Activated CD4-positive, alpha-beta T cell treated with anti-CD3 and anti-CD28 coated beads, Interleukin-2, amount 10 ng/mL, durations not matched to agents 7 days and 5 days (primary cell): ENCODE results near the gene FAM83G. TPM values are rescaled to one million over a fixed set of nuclear protein-coding genes. Genes with fewer than 3 reads are reported as not detected.

Experiments
- CTCF ChIA-PET: fragments of 350-600 bp; sonication (Branson Sonifier 250); formaldehyde crosslinking; loops from one replicate; lab custom pipeline; 2021; ENCODE audit warnings: antibody characterized with exemption; lab: Charles Lee
- POLR2A ChIA-PET: fragments of 350-600 bp; sonication (Branson Sonifier 250); formaldehyde crosslinking; loops from one replicate; lab custom pipeline; 2021; ENCODE audit warnings: antibody characterized with exemption; lab: Charles Lee
- DNase-seq: peaks from one replicate; pipeline ENCODE4 v3.0.0-alpha.2; 2020
- H3K27ac Mint-ChIP-seq: one replicate; pipeline ENCODE4 v1.8.0; 2021; ENCODE audit warnings: mild to moderate bottlenecking, moderate library complexity, mixed read lengths
- H3K27me3 Mint-ChIP-seq: one replicate; pipeline ENCODE4 v1.8.0; 2021; ENCODE audit warnings: mixed read lengths
- H3K36me3 Mint-ChIP-seq: one replicate; pipeline ENCODE4 v1.8.0; 2021; ENCODE audit warnings: low read depth, mixed read lengths
- H3K4me1 Mint-ChIP-seq: one replicate; pipeline ENCODE4 v1.8.0; 2021; ENCODE audit warnings: mixed read lengths
- H3K4me3 Mint-ChIP-seq: one replicate; pipeline ENCODE4 v1.8.0; 2021; ENCODE audit warnings: mild to moderate bottlenecking, moderate library complexity, mixed read lengths
- H3K9me3 Mint-ChIP-seq: one replicate; pipeline ENCODE4 v1.8.0; 2021; ENCODE audit warnings: mixed read lengths
- total RNA-seq, 2 experiments: library from RNA; stranded (reverse); gene quantifications; one replicate each; pipeline ENCODE4 v1.2.3, GENCODE V29; 2021

Gene FAM83G
- total RNA-seq, 2 experiments from 2014 or later: 7.1 to 9.1 TPM

GRCh38 chr17:18964550-18964949, 40.0 kb downstream of the FAM83G start:
- Mint-ChIP-seq H3K4me1 (peaks cover 13% of the 10 kb centered on the region), H3K9me3 (no peaks in the 10 kb centered on the region), H3K27ac (no peak overlapping the region), H3K27me3 (no peaks in the 10 kb centered on the region), H3K4me3 (no peak overlapping the region), H3K36me3 (no peaks in the 10 kb centered on the region)
- DNase-seq: no peak
- ChIA-PET CTCF (no interaction called here), POLR2A (no interaction called here)

GRCh38 chr17:18964018-18964351, 40.6 kb downstream of the FAM83G start:
- no peak overlapping the region for H3K27ac Mint-ChIP-seq
- DNase-seq: no peak
- H3K9me3 Mint-ChIP-seq: no peaks in the 10 kb centered on the region
- POLR2A ChIA-PET: no interaction called here
- no peaks in the 10 kb centered on the region for H3K36me3 Mint-ChIP-seq
- H3K4me1 Mint-ChIP-seq: peaks cover 8% of the 10 kb centered on the region
- H3K27me3 Mint-ChIP-seq: no peaks in the 10 kb centered on the region
- CTCF ChIA-PET: no interaction called here
- no peak overlapping the region for H3K4me3 Mint-ChIP-seq

GRCh38 chr17:18963126-18964017, 41.2 kb downstream of the FAM83G start:
- H3K36me3 Mint-ChIP-seq: no peaks in the 10 kb centered on the region
- POLR2A ChIA-PET: no interaction called here
- peaks cover 8% of the 10 kb centered on the region for H3K4me1 Mint-ChIP-seq
- H3K27me3 Mint-ChIP-seq: no peaks in the 10 kb centered on the region
- H3K4me3 Mint-ChIP-seq: no peak overlapping the region
- H3K27ac Mint-ChIP-seq: peak overlapping the region; percentile 64
- CTCF ChIA-PET: interaction anchor here (1.4 to 1.8 kb wide), 2 partner anchors 11 to 31 kb away, joined by 4 read pairs; partner anchors contain the start of gene SLC5A10
- DNase-seq: no peak
- H3K9me3 Mint-ChIP-seq: no peaks in the 10 kb centered on the region

- Mint-ChIP-seq H3K36me3 (no peaks in the 10 kb centered on the region), H3K27ac (peak overlapping the region; percentile 50), H3K27me3 (no peaks in the 10 kb centered on the region), H3K9me3 (no peaks in the 10 kb centered on the region), H3K4me1 (peaks cover 11% of the 10 kb centered on the region), H3K4me3 (no peak overlapping the region)
- CTCF ChIA-PET: interaction anchor here (1.0 to 2.4 kb wide), 4 partner anchors 10 to 97 kb away, joined by 3 to 8 read pairs (median 4); partner anchors contain the start of gene SLC5A10
- POLR2A ChIA-PET: no interaction called here
- no peak for DNase-seq
Measured at GRCh38 chr17:18962494-18962815, 42.1 kb downstream of the FAM83G start.

GRCh38 chr17:18961634-18962493, 42.7 kb downstream of the FAM83G start:
- H3K27ac Mint-ChIP-seq: peak overlapping the region; percentile 57
- H3K27me3 Mint-ChIP-seq: no peaks in the 10 kb centered on the region
- POLR2A ChIA-PET: no interaction called here
- DNase-seq: no peak
- H3K36me3 Mint-ChIP-seq: no peaks in the 10 kb centered on the region
- H3K9me3 Mint-ChIP-seq: no peaks in the 10 kb centered on the region
- H3K4me3 Mint-ChIP-seq: no peak overlapping the region
- peaks cover 13% of the 10 kb centered on the region for H3K4me1 Mint-ChIP-seq
- CTCF ChIA-PET: interaction anchor here (0.7 to 2.4 kb wide), 25 partner anchors 8 to 110 kb away, joined by 3 to 12 read pairs (median 4); partner anchors contain the start of gene SLC5A10

- peak; percentile 75 for DNase-seq
- ChIA-PET CTCF (interaction anchor here (0.7 to 2.4 kb wide), 27 partner anchors 9 to 335 kb away, joined by 3 to 12 read pairs (median 4); partner anchors contain the start of gene PRPSAP2), POLR2A (no interaction called here)
- Mint-ChIP-seq H3K9me3 (no peaks in the 10 kb centered on the region), H3K27me3 (no peaks in the 10 kb centered on the region), H3K36me3 (no peaks in the 10 kb centered on the region), H3K4me1 (peaks cover 19% of the 10 kb centered on the region), H3K27ac (peak overlapping the region; percentile 43), H3K4me3 (no peak overlapping the region)
Measured at GRCh38 chr17:18960803-18961511, 43.6 kb downstream of the FAM83G start.

- no peaks in the 10 kb centered on the region for H3K9me3 Mint-ChIP-seq
- CTCF ChIA-PET: interaction anchor here (0.9 to 2.4 kb wide), 10 partner anchors 21 to 335 kb away, joined by 3 to 12 read pairs (median 6); no protein-coding TSS in a partner anchor
- H3K27ac Mint-ChIP-seq: peak overlapping the region; percentile 43
Measured at GRCh38 chr17:18960241-18960665, 44.3 kb downstream of the FAM83G start.

GRCh38 chr17:18959845-18960240, 44.7 kb downstream of the FAM83G start:
- Mint-ChIP-seq H3K9me3 (no peaks in the 10 kb centered on the region), H3K36me3 (no peaks in the 10 kb centered on the region), H3K4me1 (peaks cover 29% of the 10 kb centered on the region), H3K27me3 (no peaks in the 10 kb centered on the region), H3K27ac (peak overlapping the region; percentile 32), H3K4me3 (no peak overlapping the region)
- ChIA-PET POLR2A (no interaction called here), CTCF (interaction anchor here (1.6 to 2.4 kb wide), 5 partner anchors 38 to 98 kb away, joined by 4 to 12 read pairs (median 7); no protein-coding TSS in a partner anchor)
- no peak for DNase-seq

More at GRCh38 chr17:18960241-18960665, 44.3 kb downstream of the FAM83G start:
- Mint-ChIP-seq H3K4me1 (peaks cover 25% of the 10 kb centered on the region), H3K36me3 (no peaks in the 10 kb centered on the region), H3K27me3 (no peaks in the 10 kb centered on the region), H3K4me3 (no peak overlapping the region)
- no peak for DNase-seq
- POLR2A ChIA-PET: no interaction called here

- ChIA-PET CTCF (interaction anchor here (0.9 to 2.2 kb wide), 4 partner anchors 42 to 334 kb away, joined by 3 to 7 read pairs (median 4); no protein-coding TSS in a partner anchor), POLR2A (no interaction called here)
- Mint-ChIP-seq H3K4me3 (no peak overlapping the region), H3K9me3 (no peaks in the 10 kb centered on the region), H3K36me3 (peaks cover 3% of the 10 kb centered on the region), H3K27ac (no peak overlapping the region), H3K27me3 (no peaks in the 10 kb centered on the region), H3K4me1 (peaks cover 35% of the 10 kb centered on the region)
- no peak for DNase-seq
Measured at GRCh38 chr17:18959071-18959844, 45.3 kb downstream of the FAM83G start.

- no peaks in the 10 kb centered on the region for H3K9me3 Mint-ChIP-seq
- no peak overlapping the region for H3K4me3 Mint-ChIP-seq
- H3K36me3 Mint-ChIP-seq: peaks cover 4% of the 10 kb centered on the region
- no peak for DNase-seq
- ChIA-PET CTCF (interaction anchor here (0.9 to 2.2 kb wide), 4 partner anchors 43 to 333 kb away, joined by 3 to 7 read pairs (median 4); no protein-coding TSS in a partner anchor), POLR2A (no interaction called here)
- H3K27me3 Mint-ChIP-seq: no peaks in the 10 kb centered on the region
- H3K27ac Mint-ChIP-seq: no peak overlapping the region
- H3K4me1 Mint-ChIP-seq: peaks cover 40% of the 10 kb centered on the region
Measured at GRCh38 chr17:18958611-18959010, 46.0 kb downstream of the FAM83G start.

GRCh38 chr17:18957831-18958230, 46.7 kb downstream of the FAM83G start:
- CTCF ChIA-PET: interaction anchor here (0.9 to 1.3 kb wide), 2 partner anchors 20 to 141 kb away, joined by 3 to 4 read pairs; no protein-coding TSS in a partner anchor

More at GRCh38 chr17:18957831-18958230, 46.7 kb downstream of the FAM83G start:
- no peak for DNase-seq
- no peak overlapping the region for H3K4me3 Mint-ChIP-seq
- H3K4me1 Mint-ChIP-seq: peaks cover 40% of the 10 kb centered on the region
- no peaks in the 10 kb centered on the region for H3K9me3 Mint-ChIP-seq
- POLR2A ChIA-PET: no interaction called here
- peak overlapping the region; percentile 26 for H3K27ac Mint-ChIP-seq
- H3K36me3 Mint-ChIP-seq: peaks cover 4% of the 10 kb centered on the region
- H3K27me3 Mint-ChIP-seq: no peaks in the 10 kb centered on the region
